Type B pancreatic cell (in vitro differentiated cells): ENCODE measurements around the gene IL9. TPM values are rescaled to one million over a fixed set of nuclear protein-coding genes. Genes with fewer than 3 reads are reported as not detected.
"Not testable (repeated sequence)": the region's sequence is repeated elsewhere in the genome, so short reads cannot be mapped to it uniquely, and the experiment has no call there.

ENCODE experiments used
- DNase-seq: peaks from one replicate; pipeline ENCODE4 v3.0.0; 2021; ENCODE audit warnings: mixed read lengths; ENCODE audit not compliant: unreplicated experiment; ENCODE audit errors: extremely low spot score
- H3K27ac Mint-ChIP-seq: 2 replicates; pipeline ENCODE4 v1.8.0; 2021; ENCODE audit warnings: mild to moderate bottlenecking, mixed read lengths
- H3K27me3 Mint-ChIP-seq: 2 replicates; pipeline ENCODE4 v1.8.0; 2021; ENCODE audit warnings: mixed read lengths
- H3K36me3 Mint-ChIP-seq: 2 replicates; pipeline ENCODE4 v1.8.0; 2021; ENCODE audit warnings: mixed read lengths
- H3K4me1 Mint-ChIP-seq: one replicate; pipeline ENCODE4 v1.8.0; 2021; ENCODE audit warnings: mixed read lengths; ENCODE audit not compliant: unreplicated experiment
- H3K4me3 Mint-ChIP-seq: 2 replicates; pipeline ENCODE4 v1.8.0; 2021; ENCODE audit warnings: mild to moderate bottlenecking, mixed read lengths
- H3K9me3 Mint-ChIP-seq: 2 replicates; pipeline ENCODE4 v1.8.0; 2021; ENCODE audit warnings: mixed read lengths
- CTCF ChIP-seq: fragments of 200-600 bp; sonication (generic); conservative IDR thresholded peaks from 2 replicates; pipeline ENCODE4 v1.5.0; 2021; ENCODE audit warnings: antibody characterized with exemption, mild to moderate bottlenecking
- total RNA-seq: library from RNA; stranded (reverse); gene quantifications from 2 replicates; pipeline ENCODE4 v1.2.1, GENCODE V29; 2021; ENCODE audit warnings: low replicate concordance

IL9 gene
- total RNA-seq, 1 donor from 2014 or later: not detected

GRCh38 chr5:135864503-135865435 lies 30.9 kb downstream of the IL9 start:
- DNase-seq: no peak
- Mint-ChIP-seq H3K4me1 (no peaks in the 10 kb centered on the region), H3K4me3 (no peak overlapping the region), H3K36me3 (no peaks in the 10 kb centered on the region), H3K27ac (no peak overlapping the region), H3K27me3 (peaks cover 16% of the 10 kb centered on the region), H3K9me3 (no peaks in the 10 kb centered on the region)
- TF ChIP-seq CTCF: no peak

GRCh38 chr5:135862744-135863143 lies 32.9 kb downstream of the IL9 start:
- no peak overlapping the region for H3K4me3 Mint-ChIP-seq

GRCh38 chr5:135862086-135862485 lies 33.6 kb downstream of the IL9 start:
- Mint-ChIP-seq H3K4me3 (no peak overlapping the region), H3K9me3 (no peaks in the 10 kb centered on the region), H3K4me1 (no peaks in the 10 kb centered on the region), H3K36me3 (no peaks in the 10 kb centered on the region), H3K27me3 (peaks cover 19% of the 10 kb centered on the region), H3K27ac (no peak overlapping the region)
- DNase-seq: no peak
- TF ChIP-seq CTCF: no peak

More at GRCh38 chr5:135862744-135863143, 32.9 kb downstream of the IL9 start:
- TF ChIP-seq CTCF: no peak
- Mint-ChIP-seq H3K27me3 (peaks cover 16% of the 10 kb centered on the region), H3K36me3 (no peaks in the 10 kb centered on the region), H3K4me1 (no peaks in the 10 kb centered on the region), H3K9me3 (no peaks in the 10 kb centered on the region), H3K27ac (no peak overlapping the region)
- no peak for DNase-seq

- Mint-ChIP-seq H3K27me3 (peaks cover 19% of the 10 kb centered on the region), H3K4me1 (no peaks in the 10 kb centered on the region)
Measured at GRCh38 chr5:135861641-135862040, 34.0 kb downstream of the IL9 start.

GRCh38 chr5:135859641-135860040 lies 36.0 kb downstream of the IL9 start:
- no peak for TF ChIP-seq CTCF
- DNase-seq: no peak
- no peaks in the 10 kb centered on the region for H3K4me1 Mint-ChIP-seq
- H3K27me3 Mint-ChIP-seq: peaks cover 24% of the 10 kb centered on the region
- H3K36me3 Mint-ChIP-seq: no peaks in the 10 kb centered on the region
- no peaks in the 10 kb centered on the region for H3K9me3 Mint-ChIP-seq
- no peak overlapping the region for H3K4me3 Mint-ChIP-seq
- H3K27ac Mint-ChIP-seq: no peak overlapping the region

More at GRCh38 chr5:135861641-135862040, 34.0 kb downstream of the IL9 start:
- Mint-ChIP-seq H3K9me3 (no peaks in the 10 kb centered on the region), H3K27ac (no peak overlapping the region), H3K4me3 (no peak overlapping the region), H3K36me3 (no peaks in the 10 kb centered on the region)
- no peak for TF ChIP-seq CTCF
- no peak for DNase-seq

- not testable (repeated sequence) for H3K4me3 Mint-ChIP-seq, H3K36me3 Mint-ChIP-seq, H3K27ac Mint-ChIP-seq, H3K4me1 Mint-ChIP-seq, DNase-seq, H3K9me3 Mint-ChIP-seq
- H3K27me3 Mint-ChIP-seq: peaks cover 24% of the 10 kb centered on the region
Measured at GRCh38 chr5:135859186-135859585, 36.5 kb downstream of the IL9 start.
